Transverse colon (tissue), 4 donors: ENCODE data around the gene STAMBPL1. TPM values are rescaled to one million over a fixed set of nuclear protein-coding genes. Genes with fewer than 3 reads are reported as not detected.
A peak's percentile ranks its signal among the peaks of the same experiment; 100 is the strongest.

Source experiments
- DNase-seq: peaks from one replicate; pipeline ENCODE4 v3.0.0-alpha.2; 2019
- H3K27ac ChIP-seq, 4 donors: fragments of 200-600 bp; sonication (generic); 2 replicates each; pipeline ENCODE4 v1.5.1; 2016 to 2018; ENCODE audit warnings: inconsistent platforms in 4 of 4
- H3K27me3 ChIP-seq: fragments of 200-600 bp; sonication (generic); 2 replicates; pipeline ENCODE4 v1.5.1; 2017; ENCODE audit warnings: inconsistent platforms
- H3K36me3 ChIP-seq, 4 donors: fragments of 200-600 bp; sonication (generic); 2 replicates each; pipeline ENCODE4 v1.5.1; 2017 to 2019; ENCODE audit warnings: inconsistent platforms in 4 of 4
- H3K4me1 ChIP-seq, 4 donors: fragments of 200-600 bp; sonication (generic); 2 replicates each; pipeline ENCODE4 v1.5.1; 2017 to 2020; ENCODE audit warnings: inconsistent platforms in 4 of 4
- H3K4me3 ChIP-seq, 4 donors: fragments of 200-600 bp; sonication (generic); 1 replicate in 1 of 4; 2 replicates in 3 of 4; pipeline versions ENCODE4 v1.5.1 to v1.6.1; 2017 to 2019; ENCODE audit warnings: inconsistent platforms in 4 of 4
- H3K9me3 ChIP-seq, 2 donors: fragments of 200-600 bp; sonication (generic); 2 replicates each; pipeline ENCODE4 v1.5.1; 2017 to 2019; ENCODE audit warnings: inconsistent platforms in 2 of 2
- EP300 ChIP-seq: sonication (generic); formaldehyde crosslinking; IDR thresholded peaks from one replicate; pipeline ENCODE4 v1.6.1; 2017; ENCODE audit warnings: antibody characterized with exemption, low read depth
- POLR2A ChIP-seq: fragments of 450-650 bp; IDR thresholded peaks from one replicate; pipeline ENCODE4 v1.6.1; 2016; ENCODE audit warnings: antibody characterized with exemption, mild to moderate bottlenecking, moderate library complexity
- POLR2AphosphoS5 ChIP-seq, 3 donors: sonication (generic); formaldehyde crosslinking; IDR thresholded peaks; one replicate each; pipeline ENCODE4 v1.6.1; 2016; ENCODE audit warnings: antibody characterized with exemption in 3 of 3
- WGBS, 2 donors: methylation state at CpG; one replicate each; pipeline ENCODE4 v1.1.5; 2018; ENCODE audit warnings: low coverage in 1 of 2; 5-methylcytosine and 5-hydroxymethylcytosine counted together
- in situ Hi-C, 4 donors: fragments of 200-750 bp; cut with MboI; loops; one replicate each; pipeline versions ENCODE4 v1.15.0 to v1.15.1; 2017; ENCODE audit warnings: low sequenced_read_pairs in 3 of 4, low pct_ligation_motif_present in 1 of 4, low pct_unique_long_range_greater_than_20kb in 1 of 4
- intact Hi-C: fragments of 100-400 bp; cut with DNase I; formaldehyde crosslinking; loops from one replicate; pipeline ENCODE4 v1.15.1; 2023; ENCODE audit warnings: low total_unique reads
- total RNA-seq, 4 donors: library from RNA; depleted of rRNA; stranded (reverse); fragments of >200 nt; gene quantifications; one replicate each; pipeline ENCODE4 v1.1.0, GENCODE V29; 2016
- TF ChIP-seq, protein P1 (sequence below), 5 experiments: fragments of 200-600 bp in 3 of 5; fragments of 450-650 bp in 2 of 5; sonication (generic) in 3 of 5; IDR thresholded peaks; 1 replicate in 2 of 5; 2 replicates in 3 of 5; pipeline ENCODE4 v1.5.1; 2016 to 2017; ENCODE audit warnings: antibody characterized with exemption in 5 of 5, inconsistent platforms in 3 of 5, mild to moderate bottlenecking in 2 of 5, moderate library complexity in 1 of 5

The STAMBPL1 gene
- total RNA-seq, 4 donors from 2014 or later: 74.8 to 176 (median 134) TPM

DNA sequence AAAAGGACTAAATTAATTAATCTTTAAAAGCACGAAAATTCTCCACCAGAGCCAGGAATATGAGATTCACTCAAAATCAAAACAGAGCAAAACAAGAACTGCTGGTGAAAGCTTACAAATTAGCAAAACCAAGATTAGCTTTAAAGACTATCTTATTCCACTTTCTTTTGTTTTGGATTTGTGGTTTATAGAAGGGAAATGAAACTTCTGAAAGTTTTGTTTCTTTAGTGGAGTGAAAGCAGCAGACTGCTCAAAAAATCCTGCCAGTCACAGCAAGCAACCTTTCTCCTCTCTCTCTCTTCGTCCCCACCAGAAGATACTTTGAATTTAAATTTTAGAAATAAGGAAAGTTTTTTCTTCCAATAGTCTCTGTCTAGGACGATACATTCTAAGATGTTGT lies 64.8 kb downstream of the STAMBPL1 start:
- intact Hi-C loops (no loop called here), in situ Hi-C loops (loop anchor here in 2 of 4 donors (5.0 to 10.0 kb wide), 2 partner anchors 267 to 280 kb away; no protein-coding TSS in a partner anchor)
- Histone ChIP-seq H3K27ac (peak overlapping the region; percentile 41 to 82 (median 56)), H3K4me3 (no peak overlapping the region), H3K9me3 (no peaks in the 10 kb centered on the region), H3K36me3 (peaks cover 0 to 4% (median 0%) of the 10 kb centered on the region in 4 donors), H3K4me1 (peaks cover 0 to 34% (median 3%) of the 10 kb centered on the region in 4 donors), H3K27me3 (no peaks in the 10 kb centered on the region)
- TF ChIP-seq EP300 (no peak), POLR2AphosphoS5 (IDR thresholded peaks at IDR 0.05) (no peak), POLR2A (no peak)
- TF ChIP-seq, protein P1, sequence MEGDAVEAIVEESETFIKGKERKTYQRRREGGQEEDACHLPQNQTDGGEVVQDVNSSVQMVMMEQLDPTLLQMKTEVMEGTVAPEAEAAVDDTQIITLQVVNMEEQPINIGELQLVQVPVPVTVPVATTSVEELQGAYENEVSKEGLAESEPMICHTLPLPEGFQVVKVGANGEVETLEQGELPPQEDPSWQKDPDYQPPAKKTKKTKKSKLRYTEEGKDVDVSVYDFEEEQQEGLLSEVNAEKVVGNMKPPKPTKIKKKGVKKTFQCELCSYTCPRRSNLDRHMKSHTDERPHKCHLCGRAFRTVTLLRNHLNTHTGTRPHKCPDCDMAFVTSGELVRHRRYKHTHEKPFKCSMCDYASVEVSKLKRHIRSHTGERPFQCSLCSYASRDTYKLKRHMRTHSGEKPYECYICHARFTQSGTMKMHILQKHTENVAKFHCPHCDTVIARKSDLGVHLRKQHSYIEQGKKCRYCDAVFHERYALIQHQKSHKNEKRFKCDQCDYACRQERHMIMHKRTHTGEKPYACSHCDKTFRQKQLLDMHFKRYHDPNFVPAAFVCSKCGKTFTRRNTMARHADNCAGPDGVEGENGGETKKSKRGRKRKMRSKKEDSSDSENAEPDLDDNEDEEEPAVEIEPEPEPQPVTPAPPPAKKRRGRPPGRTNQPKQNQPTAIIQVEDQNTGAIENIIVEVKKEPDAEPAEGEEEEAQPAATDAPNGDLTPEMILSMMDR (IDR thresholded peaks at IDR 0.05): no peak
- WGBS, 2 donors: 58 to 69% methylated on average over 3 of the region's 3 CpGs
- DNase-seq: no peak

DNA sequence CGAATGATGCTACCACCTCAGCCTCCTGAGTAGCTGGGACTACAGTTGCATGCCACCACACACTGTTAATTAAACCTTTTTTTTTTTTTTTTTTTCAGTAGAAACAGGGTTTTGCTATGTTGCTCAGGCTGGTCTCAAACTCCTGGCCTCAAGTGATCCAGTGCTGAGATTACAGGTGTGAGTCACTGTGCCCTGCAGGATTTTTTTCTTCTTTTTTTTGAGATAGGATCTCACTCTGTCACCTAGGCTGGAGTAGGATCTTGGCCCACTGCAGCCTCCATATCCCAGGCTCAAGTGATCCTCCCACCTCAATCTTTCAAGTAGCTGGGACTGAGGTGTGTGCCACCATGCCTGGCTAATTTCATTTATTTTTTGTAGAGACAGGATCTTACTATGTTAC lies 66.2 kb downstream of the STAMBPL1 start:
- Histone ChIP-seq H3K36me3 (peaks cover 0 to 4% (median 0%) of the 10 kb centered on the region in 4 donors), H3K9me3 (no peaks in the 10 kb centered on the region), H3K4me1 (peaks cover 0 to 46% (median 3%) of the 10 kb centered on the region in 4 donors), H3K27ac (peak overlapping the region; percentile 41 to 82 (median 56)), H3K27me3 (no peaks in the 10 kb centered on the region), H3K4me3 (no peak overlapping the region)
- in situ Hi-C loops: loop anchor here in 1 of 4 donors (10.0 kb wide), 1 partner anchor 279 kb away; no protein-coding TSS in a partner anchor
- no peak for TF ChIP-seq EP300
- TF ChIP-seq, protein P1 (IDR thresholded peaks at IDR 0.05): no peak
- no peak for TF ChIP-seq POLR2A
- TF ChIP-seq POLR2AphosphoS5 (IDR thresholded peaks at IDR 0.05): no peak
- intact Hi-C loops: no loop called here
- WGBS, 2 donors: 50 to 82% methylated on average over 1 of the region's 1 CpG
- DNase-seq: no peak

DNA sequence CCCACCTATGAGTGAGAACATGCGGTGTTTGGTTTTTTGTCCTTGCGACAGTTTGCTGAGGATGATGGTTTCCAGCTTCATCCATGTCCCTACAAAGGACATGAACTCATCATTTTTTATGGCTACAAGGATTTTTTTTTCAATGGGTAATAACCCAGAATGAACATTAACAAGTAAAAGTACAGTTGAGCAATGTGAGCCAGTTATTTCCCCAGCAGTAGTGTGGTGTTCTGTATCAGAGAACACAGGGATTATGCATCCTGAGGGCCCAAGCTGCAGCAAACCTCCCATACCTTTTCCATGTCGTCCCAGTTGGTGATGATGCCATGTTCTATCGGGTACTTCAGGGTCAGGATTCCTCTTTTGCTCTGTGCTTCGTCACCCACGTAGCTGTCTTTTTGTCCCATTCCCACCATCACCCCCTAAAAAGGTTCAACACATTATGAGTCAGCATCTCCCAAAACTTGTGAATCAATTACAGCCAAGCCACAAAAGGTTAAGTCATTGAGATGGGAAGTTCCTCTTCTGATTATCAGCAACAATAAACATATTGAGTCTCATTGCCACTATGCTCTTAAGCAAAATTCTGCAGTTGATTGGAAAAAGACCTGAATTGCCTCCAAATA lies 67.0 kb downstream of the STAMBPL1 start:
- peaks cover 0 to 47% (median 3%) of the 10 kb centered on the region in 4 donors for H3K4me1 ChIP-seq
- in situ Hi-C loops: loop anchor here in 1 of 4 donors (10.0 kb wide), 1 partner anchor 278 kb away; no protein-coding TSS in a partner anchor
- DNase-seq: no peak
- WGBS, 2 donors: 75 to 83% methylated on average over 2 to 6 of the region's 6 CpGs
- H3K27me3 ChIP-seq: no peaks in the 10 kb centered on the region
- no peaks in the 10 kb centered on the region for H3K9me3 ChIP-seq
- TF ChIP-seq EP300 (no peak), POLR2AphosphoS5 (IDR thresholded peaks at IDR 0.05) (peak in 1 of 3 donors; percentile 32), POLR2A (no peak)
- TF ChIP-seq, protein P1 (IDR thresholded peaks at IDR 0.05): no peak
- peak overlapping the region; percentile 77 to 88 (median 84) for H3K27ac ChIP-seq
- peaks cover 0 to 4% (median 0%) of the 10 kb centered on the region in 4 donors for H3K36me3 ChIP-seq
- intact Hi-C loops: no loop called here
- H3K4me3 ChIP-seq: peak overlapping the region in 2 of 4 donors; percentile 11 to 35

DNA sequence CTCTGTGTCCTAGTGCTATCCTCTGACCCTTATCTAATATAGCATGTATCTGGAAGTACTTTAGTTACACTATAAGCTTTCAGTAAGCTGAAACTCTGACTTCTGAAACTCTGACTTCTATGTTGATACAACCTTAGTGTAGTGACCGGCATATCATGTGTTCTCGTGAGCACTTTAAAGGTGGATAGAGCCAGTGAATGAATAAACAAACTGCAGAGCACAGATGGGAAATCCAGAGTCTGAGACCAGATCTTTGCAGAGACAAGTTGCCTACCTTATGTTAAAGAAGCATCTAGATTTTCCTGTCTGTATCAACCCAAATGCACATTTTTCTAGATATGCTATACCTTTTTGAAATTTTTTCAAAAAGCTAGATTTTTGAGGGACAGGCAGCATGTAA lies 69.0 kb downstream of the STAMBPL1 start:
- TF ChIP-seq POLR2AphosphoS5 (IDR thresholded peaks at IDR 0.05) (peak in 1 of 3 donors; percentile 16), EP300 (no peak)
- Histone ChIP-seq H3K9me3 (no peaks in the 10 kb centered on the region), H3K27ac (peak overlapping the region; percentile 77 to 88 (median 84)), H3K36me3 (peaks cover 0 to 4% (median 0%) of the 10 kb centered on the region in 4 donors), H3K27me3 (no peaks in the 10 kb centered on the region), H3K4me1 (peaks cover 0 to 50% (median 3%) of the 10 kb centered on the region in 4 donors), H3K4me3 (peak overlapping the region in 3 of 4 donors; percentile 22 to 35 (median 29))
- WGBS, 2 donors: 80 to 89% methylated on average over 2 of the region's 2 CpGs
- no peak for DNase-seq
- in situ Hi-C loops (loop anchor here in 1 of 4 donors (10.0 kb wide), 1 partner anchor 276 kb away; no protein-coding TSS in a partner anchor), intact Hi-C loops (no loop called here)
